Stimulated activated CD4-positive, alpha-beta T cell treated with anti-CD3 and anti-CD28 coated beads, Interleukin-4, amount 100 ng/mL, for 24 hours (primary cell): ENCODE results near the gene MCF2L.

Source experiments
- DNase-seq: peaks from one replicate; pipeline ENCODE4 v3.0.0-alpha.2; 2020

The MCF2L gene

DNA sequence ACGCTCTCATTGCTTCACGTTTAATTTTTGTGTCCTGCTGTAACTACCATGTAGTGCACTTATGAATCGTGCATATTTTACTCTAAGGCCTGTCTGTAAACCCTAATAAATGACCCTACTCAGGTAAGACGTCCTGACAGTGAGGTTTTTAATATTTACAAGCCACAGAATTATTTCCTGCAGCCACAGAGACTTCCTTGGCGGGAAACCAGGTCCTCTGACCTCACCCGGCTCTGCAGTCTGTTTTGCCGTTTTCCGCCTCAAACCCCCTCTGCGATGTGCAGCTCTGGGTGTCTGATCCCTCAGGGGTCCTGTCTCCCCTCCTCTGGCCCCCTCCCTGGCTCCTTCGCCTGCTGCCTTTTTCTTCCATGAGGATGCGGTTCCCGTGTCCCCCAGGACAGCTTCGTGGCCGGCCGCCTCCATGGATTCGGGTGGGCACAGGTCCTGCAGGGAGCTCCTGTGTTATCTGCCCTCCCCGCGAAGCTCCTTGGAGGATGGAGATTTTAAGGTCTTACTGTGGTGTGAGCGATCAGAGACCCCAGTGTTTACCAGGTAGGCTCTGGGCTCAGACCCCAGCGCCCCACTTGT lies 66.3 kb downstream of the MCF2L start:
- no peak for DNase-seq

DNA sequence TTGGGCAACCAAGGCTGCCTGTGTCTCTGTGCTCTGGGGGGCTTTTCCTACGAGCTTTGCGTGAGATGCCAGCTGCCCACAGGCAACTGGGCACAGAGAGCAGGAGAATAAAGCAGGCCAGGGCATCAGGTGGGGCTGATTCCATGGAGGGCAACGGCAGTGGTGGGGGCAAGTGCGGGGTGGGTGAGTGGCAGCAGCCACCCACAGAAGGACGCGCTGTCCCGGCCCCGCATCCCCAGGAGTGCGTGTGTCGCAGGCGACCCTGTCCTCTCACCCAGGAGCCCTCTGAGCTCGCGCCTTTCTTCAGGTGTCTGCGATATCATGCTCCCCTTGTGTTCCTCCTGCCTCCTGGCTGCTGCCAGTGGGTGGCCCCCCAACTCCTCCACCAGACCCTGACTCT lies 67.4 kb downstream of the MCF2L start:
- no peak for DNase-seq

DNA sequence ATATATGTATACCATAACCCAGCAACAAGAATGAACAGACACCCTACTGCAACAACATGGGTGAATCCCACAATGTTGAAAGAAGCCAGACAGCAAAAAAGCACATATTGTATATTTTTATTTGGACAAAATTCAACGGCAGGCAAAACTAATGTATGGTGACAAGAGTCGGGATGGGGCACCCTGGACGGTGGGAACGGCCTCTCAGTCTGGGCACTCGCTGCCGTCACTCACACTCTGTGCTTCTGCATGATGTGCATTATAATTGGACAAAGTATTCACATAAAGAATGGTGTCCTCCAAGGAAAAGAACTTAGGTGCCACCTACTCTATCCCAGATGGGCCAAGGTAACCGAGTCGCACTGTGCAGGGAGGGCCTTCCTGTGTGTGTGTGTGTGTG lies 71.0 kb downstream of the MCF2L start:
- no peak for DNase-seq

DNA sequence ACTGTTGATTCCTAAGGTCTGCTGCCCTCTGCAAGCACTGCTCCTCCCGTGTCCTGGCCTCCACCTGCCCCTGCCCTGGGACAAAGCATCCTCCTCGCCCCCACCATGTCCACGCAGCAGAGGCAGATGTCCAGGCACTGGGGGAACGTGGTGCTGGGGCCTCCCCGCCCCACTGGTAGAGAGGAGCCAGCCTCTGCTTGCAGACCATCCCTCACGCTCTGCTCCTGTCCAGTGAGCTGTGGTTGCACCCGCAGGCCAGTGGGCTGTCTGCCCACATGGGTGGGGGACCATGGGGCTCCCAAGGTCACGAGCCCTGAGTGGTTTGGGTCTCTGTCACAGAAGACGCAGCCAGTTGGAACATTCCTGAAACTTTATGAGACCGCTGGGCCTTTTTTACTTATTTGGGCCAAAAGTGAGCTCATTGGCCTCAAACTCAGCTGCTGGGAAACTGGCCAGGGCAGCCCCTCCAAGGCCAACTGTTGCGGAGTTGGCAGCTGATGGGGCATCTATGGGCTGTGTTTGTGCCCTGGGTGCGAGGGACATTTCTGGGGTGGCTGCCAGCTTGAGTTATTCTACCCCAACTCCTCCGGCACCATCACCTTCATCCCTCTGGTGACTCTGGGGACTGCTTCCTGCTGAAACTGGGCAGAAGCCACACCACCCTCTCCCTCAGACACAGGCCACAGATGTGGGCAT lies 71.7 kb downstream of the MCF2L start:
- DNase-seq = no peak

DNA sequence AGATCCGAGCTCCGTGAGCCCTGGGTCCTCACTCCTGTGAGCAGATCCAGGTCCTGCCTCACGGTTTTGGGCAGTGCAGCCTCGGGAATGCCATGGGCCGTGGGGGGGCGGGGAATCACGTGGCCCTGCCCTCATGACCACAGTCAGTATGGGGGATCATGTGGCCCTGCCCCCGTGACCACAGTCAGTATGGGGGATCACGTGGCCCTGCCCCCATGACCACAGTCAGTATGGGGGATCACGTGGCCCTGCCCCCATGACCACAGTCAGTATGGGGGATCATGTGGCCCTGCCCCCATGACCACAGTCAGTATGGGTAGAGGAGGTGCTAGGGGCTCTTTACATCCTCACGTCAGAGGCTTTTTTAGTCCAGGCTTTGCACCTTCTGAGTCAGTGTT lies 72.3 kb downstream of the MCF2L start:
- no peak for DNase-seq

DNA sequence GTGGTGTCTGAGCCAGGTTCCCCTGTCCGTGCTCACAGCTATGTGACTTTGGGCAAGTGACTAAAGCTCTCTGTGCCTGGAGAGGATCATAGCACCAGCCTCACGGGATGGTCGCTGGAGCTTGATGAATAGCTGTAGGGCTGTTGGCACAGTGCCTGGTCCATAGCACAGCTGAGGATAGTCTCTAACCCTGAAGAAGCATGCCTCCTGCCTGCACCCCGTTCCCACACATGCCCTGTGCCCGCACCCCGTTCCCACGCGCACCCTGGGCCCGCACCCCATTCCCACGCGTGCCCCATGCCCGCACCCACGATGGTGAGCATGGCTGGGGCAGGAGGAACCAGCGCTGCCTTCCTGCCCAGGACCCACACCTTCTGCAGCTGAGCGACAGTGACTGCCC lies 72.9 kb downstream of the MCF2L start:
- no peak for DNase-seq

DNA sequence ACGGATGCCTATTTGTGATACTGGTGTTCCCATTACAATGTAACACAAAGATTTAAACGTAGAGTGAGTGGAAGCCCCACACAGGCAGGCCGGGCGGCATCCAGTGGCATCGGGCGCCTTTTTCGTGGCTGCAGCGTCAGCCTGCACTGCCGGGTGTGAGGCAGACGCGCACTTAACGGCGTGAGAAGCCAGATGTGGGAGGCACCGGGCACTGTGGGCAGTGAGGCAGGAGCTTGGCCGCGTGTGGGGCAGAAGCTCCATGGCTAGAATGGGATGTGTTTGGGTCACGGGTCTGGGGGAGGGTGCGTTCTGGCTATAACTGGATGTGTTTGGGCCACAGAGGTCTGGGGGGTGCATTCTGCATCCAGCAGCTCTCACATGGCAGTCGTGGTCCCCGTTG lies 73.4 kb downstream of the MCF2L start:
- DNase-seq = no peak

DNA sequence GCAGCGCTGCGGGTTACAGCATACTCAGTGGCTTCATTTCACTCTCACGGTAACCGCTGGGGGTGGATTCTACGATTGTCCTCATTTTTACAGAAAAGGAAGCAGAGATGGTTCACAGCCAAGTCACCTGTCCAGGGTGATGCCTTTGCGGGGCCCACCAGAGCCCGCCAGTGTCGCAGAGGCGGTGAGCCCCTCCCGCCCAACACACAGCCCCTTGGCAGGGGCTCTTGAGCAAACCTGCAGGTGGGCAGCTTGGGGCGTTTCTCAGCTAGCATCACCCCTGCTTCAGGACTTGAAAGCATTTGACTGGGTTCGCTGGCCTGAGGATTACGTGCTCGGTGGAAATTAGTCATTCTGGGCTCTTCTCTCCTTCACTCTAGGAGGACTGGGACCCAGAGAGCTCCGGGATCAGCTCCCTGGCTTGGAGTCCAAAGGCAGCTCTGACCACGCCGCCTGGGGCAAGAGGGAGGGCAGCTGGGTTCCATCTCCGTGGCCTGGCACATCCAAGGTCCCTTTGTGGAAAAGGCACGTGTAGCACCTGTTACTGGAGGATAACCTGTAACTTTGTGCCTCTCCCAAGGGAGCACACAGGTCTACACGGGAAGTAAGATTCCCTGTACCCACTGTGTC lies 74.1 kb downstream of the MCF2L start:
- no peak for DNase-seq

DNA sequence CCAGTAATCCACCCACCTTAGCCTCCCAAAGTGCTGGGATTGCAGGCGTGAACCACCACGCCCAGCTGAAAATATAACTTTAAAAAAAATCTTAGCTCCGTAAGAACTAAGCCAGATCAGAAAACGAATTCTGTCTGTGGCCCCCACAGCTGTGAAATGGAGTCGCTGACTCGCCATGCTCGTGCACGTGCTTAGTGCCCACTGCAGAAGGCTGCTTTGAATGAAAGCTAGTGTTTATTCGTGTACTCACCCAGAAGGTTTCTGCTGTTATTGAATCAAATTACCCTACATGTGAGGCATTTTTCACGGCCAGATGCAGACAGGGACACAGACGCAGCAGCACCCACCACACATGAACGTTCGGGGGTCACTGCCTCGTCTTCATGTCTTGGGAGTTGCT lies 74.9 kb downstream of the MCF2L start:
- no peak for DNase-seq

DNA sequence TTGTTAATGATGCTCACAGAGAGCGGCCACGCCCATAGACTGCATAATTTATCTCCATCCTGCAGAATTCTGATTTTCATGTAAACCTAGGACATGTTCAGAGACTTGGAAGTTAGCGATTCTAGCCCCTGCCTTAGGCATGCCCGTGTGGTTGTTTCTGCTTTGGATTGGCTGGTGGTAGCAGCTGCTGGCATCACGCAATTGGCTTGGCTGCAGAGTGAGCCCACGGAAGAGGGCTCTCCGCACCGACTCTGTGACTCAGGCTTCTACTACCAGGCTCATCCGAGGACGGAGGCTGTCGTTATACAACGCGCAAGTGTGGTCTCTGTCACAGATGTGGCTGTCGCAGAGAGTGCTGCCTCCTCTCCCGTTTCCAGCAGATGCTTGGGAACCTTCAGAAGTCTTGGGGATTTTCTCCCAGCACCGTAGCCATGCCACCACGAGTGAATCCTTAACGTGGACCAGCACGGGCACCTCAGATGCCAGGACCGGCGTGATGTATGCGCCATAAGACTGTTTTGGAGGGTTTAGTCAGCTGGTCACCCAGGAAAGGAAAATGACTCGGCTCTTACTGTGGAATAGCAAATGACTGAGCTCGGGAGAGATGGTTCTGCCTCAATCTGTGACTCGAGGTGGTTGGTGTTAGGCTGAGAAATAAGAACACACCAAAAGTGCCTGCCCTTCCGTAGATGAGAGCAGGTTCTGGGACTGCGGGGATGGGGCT lies 75.5 kb downstream of the MCF2L start:
- no peak for DNase-seq

DNA sequence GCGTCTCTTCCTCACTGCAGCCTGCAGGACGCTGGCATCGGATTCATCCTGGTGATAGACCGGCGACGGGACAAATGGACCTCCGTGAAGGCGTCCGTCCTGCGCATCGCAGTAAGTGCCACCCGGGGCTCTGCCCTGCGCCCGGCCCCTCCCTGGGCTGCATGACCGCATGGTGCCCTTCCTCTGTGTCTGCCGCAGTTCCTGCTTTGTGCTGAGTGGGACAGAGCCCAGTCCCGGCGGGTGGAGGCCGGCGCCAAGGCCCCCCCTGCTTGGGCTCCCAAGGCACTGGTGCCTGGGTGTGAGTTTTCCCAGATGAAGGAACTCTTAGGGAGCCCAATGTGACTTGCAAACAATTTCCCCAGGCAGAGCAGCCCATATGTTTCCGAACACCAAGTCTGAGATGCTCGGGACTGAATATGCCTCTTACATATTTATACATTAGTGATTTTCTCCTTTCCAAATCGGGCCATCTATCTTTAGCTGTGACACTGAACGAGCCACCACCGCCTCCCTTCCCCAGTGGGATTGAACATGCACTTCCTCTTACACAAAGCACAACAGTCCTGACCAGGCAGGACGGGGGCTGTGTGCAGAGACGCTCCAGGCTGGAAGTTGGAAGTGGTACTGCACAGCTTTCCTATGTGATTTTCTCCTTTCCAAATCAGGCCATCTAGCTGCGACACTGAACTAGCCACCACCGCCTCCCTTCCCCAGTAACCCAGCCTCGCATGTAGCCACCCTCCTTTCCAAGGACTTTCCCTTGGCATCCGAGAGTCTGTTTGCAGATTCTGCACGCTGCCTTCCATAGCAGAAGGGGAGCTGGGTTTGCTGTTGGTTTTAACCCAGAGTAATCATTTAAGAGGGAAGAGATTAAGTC lies 76.5 kb downstream of the MCF2L start:
- no peak for DNase-seq

DNA sequence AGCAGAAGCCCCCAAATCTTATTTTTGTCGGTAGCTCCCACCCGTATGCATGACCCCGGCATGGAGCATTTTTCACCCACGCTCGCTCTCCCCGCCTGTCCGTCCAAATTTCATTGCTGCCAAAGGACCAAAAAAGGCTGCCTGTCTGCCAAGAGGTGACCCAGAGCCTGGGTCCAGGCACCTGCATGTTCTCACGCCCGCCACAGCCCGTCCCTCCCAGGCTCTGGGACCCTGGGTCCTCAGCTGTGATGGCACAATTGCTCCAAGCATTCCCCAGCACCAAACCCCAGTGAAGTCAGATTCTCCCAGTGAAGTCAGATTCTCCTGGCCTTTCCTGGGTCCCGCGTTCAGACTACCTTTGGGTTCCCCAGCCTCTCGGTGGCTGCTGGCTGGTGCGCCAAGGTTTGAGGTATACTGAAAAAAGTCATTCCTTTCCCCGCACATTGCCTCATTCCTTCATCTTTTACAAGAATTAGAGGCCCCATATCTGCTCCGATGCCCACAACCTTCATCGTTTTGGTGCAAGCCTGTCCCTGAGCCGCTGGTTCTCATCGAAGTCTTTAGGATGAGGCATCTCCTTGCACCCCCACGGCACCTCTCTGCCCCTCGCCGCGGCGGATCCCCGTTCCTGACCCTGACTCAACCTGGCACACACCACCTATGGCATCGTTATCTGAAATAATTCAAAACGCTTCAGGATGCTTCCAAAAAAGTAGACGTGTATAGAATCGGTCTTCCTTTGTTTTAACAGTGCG lies 77.3 kb downstream of the MCF2L start:
- no peak for DNase-seq

DNA sequence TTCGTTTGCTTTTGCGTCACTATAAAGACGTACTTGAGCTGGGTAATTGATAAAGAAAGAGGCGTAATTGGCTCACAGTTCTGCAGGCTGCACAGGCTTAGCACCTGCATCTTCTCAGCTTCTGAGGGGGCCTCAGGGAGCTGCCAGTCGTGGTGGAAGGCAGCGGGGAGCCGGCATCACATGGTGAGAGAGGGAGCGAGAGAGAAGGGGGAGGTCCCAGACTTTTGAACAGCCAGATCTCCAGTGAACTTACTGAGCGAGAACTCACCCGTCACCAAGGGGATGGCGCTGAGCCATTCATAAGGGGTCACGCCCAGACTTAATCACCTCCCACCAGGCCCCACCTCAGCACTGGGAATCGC lies 77.8 kb downstream of the MCF2L start:
- DNase-seq = no peak

DNA sequence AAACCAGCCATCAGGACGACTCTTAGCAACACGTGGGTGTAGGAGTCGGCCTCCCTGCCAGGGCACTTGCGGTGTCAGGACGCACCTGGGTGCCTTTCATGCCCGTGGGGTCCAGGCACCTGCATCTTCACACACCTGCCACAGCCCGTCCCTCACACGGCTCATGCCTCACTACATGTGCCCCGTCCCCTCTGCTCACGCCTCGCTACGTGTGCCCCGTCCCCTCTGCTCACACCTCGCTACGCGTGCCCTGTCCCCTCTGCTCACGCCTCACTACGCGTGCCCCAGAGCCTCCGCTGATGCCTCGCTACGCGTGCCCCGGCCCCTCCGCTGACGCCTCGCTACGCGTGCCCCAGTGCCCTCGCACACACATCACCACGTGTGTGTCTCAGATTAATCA lies 78.6 kb downstream of the MCF2L start:
- DNase-seq = no peak

DNA sequence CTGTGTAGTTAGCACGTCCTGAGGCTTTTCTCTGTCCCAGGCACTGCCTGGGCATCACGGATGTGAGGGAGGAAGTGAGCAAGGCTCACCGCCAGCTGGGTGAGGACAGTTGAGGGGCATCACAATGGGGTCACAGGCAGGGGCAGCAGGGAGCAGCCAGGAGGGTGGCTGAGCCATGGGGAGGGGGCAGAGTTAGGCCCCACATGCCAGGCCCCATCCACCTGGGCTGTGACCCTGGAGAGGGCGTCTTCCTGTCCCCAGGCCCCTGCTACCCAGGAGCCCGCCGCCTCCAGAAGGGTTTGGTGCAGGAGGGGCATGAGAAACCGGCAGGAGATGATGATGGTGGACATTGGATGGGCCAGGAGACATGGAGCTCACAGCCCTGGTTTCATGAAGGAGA lies 79.8 kb downstream of the MCF2L start:
- no peak for DNase-seq

DNA sequence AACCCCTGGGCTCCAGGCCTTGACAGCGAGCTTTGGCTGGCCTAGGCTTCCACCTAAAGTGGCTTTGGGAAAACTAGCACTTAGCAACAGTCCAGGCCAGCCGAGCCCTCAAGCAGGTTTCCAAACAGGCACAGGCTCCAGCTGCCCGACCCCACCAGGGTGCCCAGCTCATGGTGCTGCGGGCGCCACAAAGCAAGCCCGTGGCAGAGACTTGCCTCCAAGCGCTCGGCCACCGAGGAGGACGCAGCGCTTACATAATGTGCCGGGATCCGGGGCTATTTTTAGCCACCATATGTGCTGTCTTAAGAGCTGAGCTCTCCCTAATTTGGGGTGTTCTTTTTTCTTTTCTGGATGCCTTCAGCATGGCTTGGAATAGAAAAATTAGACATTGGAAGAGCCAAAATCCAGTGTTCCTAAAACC lies 80.5 kb downstream of the MCF2L start:
- no peak for DNase-seq

DNA sequence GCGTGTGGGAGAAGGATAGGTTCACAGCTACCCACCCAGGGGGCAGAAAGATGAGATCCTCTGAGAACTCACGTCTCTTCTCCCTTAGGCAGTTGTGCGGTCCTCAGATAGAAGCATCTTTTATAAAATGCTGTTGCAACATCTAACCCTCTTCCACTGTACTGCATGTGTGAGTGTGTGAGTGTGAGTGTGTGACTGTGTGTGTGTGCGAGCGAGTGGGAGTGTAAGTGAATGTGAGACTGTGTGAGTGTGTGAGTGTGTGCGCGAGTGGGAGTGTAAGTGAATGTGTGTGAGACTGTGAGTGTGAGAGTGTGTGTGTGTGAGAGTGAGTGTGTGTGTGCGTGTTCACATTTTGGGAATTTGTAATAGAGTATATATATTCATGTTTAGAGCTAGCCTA lies 81.0 kb downstream of the MCF2L start:
- no peak for DNase-seq

DNA sequence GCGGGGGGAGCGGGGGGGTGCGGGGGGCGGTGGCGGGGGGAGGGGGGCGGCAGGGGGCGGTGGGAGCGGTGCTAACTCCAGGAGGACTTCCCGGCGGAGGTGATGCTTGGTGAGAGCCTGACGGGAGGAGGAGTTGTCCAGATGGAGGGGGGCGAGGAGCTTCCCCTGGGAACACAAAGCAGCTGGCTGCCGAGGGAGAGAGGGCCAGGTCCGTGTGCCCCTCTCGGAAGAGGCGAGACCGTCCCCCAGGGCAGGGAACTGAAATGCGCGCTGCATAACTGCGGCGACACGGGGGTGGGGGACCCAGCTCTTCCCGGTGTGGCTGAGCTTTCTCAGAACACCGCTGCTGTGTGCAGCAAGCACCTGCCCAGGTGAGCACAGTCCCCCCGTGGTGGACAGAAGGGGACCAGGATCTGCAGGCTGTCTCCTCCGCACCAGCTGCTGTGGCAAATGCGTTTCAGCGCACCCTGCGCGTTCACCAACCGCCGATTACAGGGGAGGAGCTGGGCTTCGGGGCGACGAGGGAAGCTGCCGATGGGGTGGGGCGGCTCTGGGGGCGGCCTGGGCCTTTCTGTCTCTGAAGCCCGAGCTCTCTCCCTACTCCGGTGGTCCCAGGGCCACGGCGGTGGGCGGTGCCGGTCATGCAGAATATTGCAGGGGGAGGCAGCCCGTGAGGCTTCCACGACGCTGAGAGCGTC lies 81.9 kb downstream of the MCF2L start:
- no peak for DNase-seq

DNA sequence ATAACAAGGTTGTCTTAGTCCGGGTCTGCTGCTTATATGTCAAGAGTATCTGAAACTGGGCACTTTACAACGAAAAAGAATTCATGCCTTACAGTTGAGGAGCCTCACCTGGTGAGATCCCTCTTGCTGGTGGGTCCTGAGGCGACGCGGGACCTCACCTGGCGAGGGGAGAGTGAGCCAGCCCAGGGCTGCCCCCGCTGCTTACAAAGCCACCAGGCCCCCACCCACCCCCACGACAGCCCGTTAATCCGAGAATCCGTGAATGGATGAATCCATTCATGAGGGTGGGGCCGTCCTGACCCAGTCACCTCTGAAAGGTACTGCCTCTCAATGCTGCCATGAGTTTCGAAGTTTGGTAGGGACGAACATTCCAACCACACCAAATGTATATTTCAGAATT lies 82.6 kb downstream of the MCF2L start:
- DNase-seq = no peak

DNA sequence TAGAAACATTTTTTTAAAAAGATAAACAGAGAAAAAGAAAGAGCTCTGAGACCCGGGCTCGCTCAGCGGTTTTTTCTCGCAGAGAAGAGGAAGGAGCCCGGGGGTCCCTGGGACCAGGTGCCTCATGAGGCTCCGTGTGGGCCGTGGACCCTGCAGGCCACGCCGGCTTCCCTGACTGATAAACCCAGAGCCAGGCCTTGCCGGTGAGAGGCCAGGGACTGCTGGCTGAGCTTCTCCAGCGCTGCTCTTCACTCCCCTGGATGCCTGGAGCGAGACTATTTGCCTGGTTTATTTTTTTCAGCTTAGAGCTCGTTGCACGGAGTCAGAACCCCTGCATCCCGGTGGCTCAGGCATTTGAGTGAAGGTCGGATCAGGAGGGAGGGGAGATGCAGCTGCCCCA lies 83.2 kb downstream of the MCF2L start:
- no peak for DNase-seq

DNA sequence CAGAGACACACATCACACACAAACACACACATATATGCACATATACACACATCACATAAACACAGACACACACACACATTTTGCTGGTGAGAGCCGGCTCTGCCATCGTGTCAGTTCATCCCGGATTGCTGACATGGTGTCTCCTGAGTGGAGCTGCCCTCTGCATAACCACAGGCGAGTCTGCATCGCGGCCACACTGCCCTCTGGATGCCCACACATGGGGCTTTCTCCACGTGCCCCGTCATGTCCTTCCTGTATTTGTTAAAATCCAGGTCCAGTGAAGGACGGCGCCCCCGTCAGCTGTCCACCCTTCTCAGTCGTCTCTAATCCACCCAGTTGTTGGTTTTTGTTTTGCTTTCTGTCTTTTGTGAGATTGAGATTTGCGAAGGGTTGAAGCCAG lies 84.0 kb downstream of the MCF2L start:
- no peak for DNase-seq

DNA sequence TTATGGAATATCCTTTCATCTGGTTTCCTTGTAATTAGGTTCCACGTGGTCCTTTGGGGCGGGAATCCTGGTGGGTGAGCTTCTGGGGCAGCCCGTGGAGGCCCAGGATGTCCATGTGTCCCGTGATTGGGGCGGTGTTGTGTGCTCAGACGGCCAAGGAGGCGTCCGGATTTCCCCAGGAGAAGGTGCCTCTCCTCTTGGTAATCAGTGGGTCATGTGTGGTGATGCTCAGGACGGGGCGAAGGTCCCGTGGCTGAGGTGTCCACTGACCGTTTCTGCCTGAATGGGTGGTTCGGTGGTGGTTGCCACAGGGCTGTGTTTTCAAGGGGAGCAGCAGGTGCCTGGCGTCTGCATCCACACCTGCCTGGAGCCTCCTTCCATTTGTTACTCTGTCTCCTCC lies 84.4 kb downstream of the MCF2L start:
- no peak for DNase-seq
